Kidney epithelial cell (primary cell): Measurements from ENCODE around the gene IGSF21. TPM values are rescaled to one million over a fixed set of nuclear protein-coding genes. Genes with fewer than 3 reads are reported as not detected.

ENCODE experiments used
- DNase-seq: peaks from one replicate; pipeline ENCODE4 v3.0.0-alpha.2; 2010; ENCODE audit warnings: low read depth
- H3K27me3 ChIP-seq: 2 replicates; pipeline ENCODE4 v1.6.0; 2011; ENCODE audit warnings: low read length; ENCODE audit not compliant: control insufficient read depth, insufficient read depth
- H3K36me3 ChIP-seq: 2 replicates; pipeline ENCODE4 v1.5.1; 2011; ENCODE audit warnings: low read length; ENCODE audit not compliant: control insufficient read depth, insufficient read depth
- H3K4me3 ChIP-seq: 2 replicates; pipeline ENCODE4 v1.5.1; 2011; ENCODE audit warnings: low read depth, mild to moderate bottlenecking, control low read depth, low read length
- total RNA-seq: library from RNA; depleted of rRNA; stranded (reverse); fragments of >200 nt; gene quantifications from 2 replicates; pipeline ENCODE4 v1.2.3, GENCODE V29; 2015
- TF ChIP-seq, protein P1 (sequence below): IDR thresholded peaks from 2 replicates; pipeline ENCODE4 v1.5.1; 2011; ENCODE audit warnings: mild to moderate bottlenecking, moderate library complexity, low read length, control low read depth, inconsistent platforms; ENCODE audit not compliant: insufficient read depth, poor library complexity, severe bottlenecking

Gene IGSF21
- total RNA-seq, 1 donor from 2014 or later: not detected

DNA sequence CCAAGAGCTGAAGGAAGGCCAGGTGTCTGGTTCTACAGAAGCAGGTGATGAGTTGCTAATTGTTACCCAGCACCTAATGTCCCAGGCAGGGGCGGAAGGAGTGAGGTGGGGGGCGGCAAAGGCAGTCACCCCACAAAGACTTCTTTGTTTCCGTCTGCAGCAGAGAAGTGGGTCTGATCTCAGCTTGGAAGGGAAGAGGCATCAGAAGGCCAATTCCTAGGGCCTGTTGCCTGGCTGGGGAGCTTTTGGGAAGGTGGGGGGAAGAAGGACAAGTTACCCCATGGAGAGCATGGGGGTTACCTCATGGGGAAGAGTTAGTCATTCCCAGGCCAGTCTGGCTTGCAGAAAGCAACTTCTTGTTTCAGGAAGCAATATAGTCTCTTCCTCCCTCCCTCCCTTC lies 10.9 kb downstream of the IGSF21 start:
- H3K27me3 ChIP-seq: peaks cover 3% of the 10 kb centered on the region

DNA sequence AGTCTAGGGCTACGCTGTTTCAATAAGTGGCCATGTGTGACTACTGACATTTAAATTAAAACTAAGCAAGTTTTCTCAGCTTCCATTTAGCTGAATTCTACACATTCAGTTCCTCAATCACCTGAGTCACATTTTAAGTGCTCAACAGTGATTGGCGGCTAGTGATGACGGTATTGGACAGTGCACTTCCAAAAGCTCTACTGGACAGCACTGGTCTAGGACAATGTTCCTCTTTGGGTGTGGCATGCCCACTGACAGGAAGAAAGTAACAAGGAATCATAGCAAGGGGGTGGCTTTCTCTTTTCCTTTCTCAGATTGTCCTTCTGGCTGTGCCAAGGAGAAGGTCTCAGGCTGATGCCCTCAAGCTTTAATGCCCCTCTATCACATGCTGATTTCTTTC lies 11.7 kb downstream of the IGSF21 start:
- Histone ChIP-seq H3K36me3 (no peaks in the 10 kb centered on the region), H3K4me3 (no peak overlapping the region), H3K27me3 (peaks cover 3% of the 10 kb centered on the region)
- TF ChIP-seq, protein P1, sequence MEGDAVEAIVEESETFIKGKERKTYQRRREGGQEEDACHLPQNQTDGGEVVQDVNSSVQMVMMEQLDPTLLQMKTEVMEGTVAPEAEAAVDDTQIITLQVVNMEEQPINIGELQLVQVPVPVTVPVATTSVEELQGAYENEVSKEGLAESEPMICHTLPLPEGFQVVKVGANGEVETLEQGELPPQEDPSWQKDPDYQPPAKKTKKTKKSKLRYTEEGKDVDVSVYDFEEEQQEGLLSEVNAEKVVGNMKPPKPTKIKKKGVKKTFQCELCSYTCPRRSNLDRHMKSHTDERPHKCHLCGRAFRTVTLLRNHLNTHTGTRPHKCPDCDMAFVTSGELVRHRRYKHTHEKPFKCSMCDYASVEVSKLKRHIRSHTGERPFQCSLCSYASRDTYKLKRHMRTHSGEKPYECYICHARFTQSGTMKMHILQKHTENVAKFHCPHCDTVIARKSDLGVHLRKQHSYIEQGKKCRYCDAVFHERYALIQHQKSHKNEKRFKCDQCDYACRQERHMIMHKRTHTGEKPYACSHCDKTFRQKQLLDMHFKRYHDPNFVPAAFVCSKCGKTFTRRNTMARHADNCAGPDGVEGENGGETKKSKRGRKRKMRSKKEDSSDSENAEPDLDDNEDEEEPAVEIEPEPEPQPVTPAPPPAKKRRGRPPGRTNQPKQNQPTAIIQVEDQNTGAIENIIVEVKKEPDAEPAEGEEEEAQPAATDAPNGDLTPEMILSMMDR: no peak
- DNase-seq: no peak

More for the DNA sequence above, 10.9 kb downstream of the IGSF21 start:
- DNase-seq: no peak
- Histone ChIP-seq H3K4me3 (no peak overlapping the region), H3K36me3 (no peaks in the 10 kb centered on the region)
- TF ChIP-seq, protein P1: no peak

DNA sequence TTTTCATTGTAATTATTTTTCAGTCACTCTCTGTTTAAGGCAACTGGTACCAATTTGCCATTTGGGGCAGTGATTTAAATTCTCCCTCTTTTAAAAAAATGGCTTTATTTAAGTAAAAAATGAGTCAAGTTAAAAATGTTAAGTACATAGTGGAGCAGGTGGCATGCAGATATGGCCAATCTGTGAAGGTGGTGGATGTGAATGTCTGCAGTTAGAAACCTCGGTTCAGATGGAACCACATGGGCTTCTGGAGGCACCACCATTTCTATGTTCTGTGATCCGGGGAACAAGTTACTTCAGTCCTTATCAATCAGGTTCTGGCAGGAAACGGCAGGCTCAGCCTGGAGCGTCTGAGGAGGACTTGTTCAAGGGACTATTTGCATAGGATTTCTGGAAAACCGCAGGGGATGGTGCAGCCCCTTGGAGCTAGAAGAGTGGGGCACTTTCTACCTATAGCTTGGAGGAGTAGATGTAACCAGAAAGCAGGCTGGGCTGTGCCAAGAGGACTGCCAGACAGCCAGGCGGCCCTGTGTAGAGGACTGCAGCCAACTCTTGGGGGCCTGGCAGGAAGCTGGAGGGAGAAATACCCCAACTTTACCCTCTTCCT lies 12.3 kb downstream of the IGSF21 start:
- Histone ChIP-seq H3K36me3 (no peaks in the 10 kb centered on the region), H3K27me3 (peaks cover 2% of the 10 kb centered on the region), H3K4me3 (no peak overlapping the region)
- DNase-seq: no peak
- TF ChIP-seq, protein P1: no peak

DNA sequence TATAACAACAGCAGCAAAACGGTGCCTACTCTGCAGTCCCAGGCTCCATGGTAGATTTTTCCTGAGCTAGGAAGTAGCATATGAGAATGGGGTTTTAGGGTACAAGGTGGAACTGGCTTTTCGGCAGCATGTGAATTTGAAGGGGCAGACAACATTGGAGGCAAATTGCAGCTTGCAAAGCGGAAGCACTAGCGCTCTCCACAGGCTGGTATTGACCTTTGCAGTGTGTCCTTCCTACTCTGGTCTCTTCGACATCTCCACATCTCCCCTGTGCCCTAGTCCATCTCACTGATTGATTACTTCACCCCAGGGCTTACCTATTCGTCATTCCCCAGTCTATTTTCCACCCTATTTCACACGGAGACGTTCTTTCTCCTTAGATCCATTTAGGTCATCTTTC lies 13.0 kb downstream of the IGSF21 start:
- TF ChIP-seq, protein P1: no peak
- peaks cover 2% of the 10 kb centered on the region for H3K27me3 ChIP-seq
- no peak for DNase-seq
- no peak overlapping the region for H3K4me3 ChIP-seq
- H3K36me3 ChIP-seq: no peaks in the 10 kb centered on the region

DNA sequence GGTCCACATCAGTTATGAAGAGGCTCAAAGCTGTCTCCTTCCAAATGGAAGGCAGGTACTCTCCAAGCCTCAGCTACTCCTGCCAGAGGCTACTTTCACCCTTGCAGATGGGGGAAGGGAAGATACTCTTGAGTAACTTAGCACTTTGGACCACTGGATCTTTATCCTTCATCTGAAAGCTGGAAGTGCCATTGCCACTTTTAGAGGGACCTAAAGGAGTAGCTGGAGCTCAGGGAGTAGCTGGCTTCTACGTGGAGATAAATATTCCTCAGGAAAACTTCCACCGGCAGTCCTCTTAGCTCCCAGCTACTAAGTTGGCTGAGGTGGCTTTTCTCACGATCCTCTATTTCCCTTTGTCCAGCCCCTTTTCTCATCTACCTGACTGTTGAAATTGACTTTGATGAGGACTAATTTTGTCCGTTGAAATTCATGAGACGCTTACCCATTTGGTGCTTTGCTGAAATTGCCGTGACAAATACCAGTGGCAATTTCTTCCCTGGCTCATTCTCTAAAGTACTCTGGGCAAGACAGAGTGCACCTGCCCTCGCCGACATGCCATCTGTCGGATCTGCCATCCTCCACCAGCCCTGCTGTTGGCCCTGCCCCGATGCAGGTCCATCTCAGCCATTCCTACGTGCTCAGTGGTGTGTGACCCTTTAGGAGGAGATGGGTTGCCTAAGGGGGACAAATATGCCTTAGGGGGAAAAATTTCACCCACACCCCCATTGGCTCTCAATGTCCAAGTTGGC lies 13.6 kb downstream of the IGSF21 start:
- TF ChIP-seq, protein P1: no peak
- no peaks in the 10 kb centered on the region for H3K36me3 ChIP-seq
- DNase-seq: no peak
- peaks cover 2% of the 10 kb centered on the region for H3K27me3 ChIP-seq
- H3K4me3 ChIP-seq: no peak overlapping the region
